ENCODE measurements around the gene WFDC5.
A peak's percentile ranks its signal among the peaks of the same experiment; 100 is the strongest.

WFDC5 gene

GRCh38 chr20:45115829-45116228, 855 bp upstream of the WFDC5 start:
- no peak for FAIRE-seq

GRCh38 chr20:45115386-45115774, 406 bp upstream of the WFDC5 start:
- DNase-seq (ENCODE audit: low spot score) = no peak
- FAIRE-seq = no peak

More at GRCh38 chr20:45115829-45116228, 855 bp upstream of the WFDC5 start:
- DNase-seq (ENCODE audit: low spot score) = no peak

- DNase-seq (ENCODE audit: low spot score) = no peak
- FAIRE-seq = no peak
Observed at GRCh38 chr20:45113865-45114264, 1.1 kb downstream of the WFDC5 start.

- DNase-seq (ENCODE audit: low spot score) = no peak
- FAIRE-seq = no peak
Observed at GRCh38 chr20:45112754-45113153, 2.2 kb downstream of the WFDC5 start.

GRCh38 chr20:45111799-45112471, 3.0 kb downstream of the WFDC5 start:
- no peak for DNase-seq (ENCODE audit: low spot score)

GRCh38 chr20:45111285-45111684, 3.7 kb downstream of the WFDC5 start:
- no peak for FAIRE-seq

More at GRCh38 chr20:45111799-45112471, 3.0 kb downstream of the WFDC5 start:
- no peak for FAIRE-seq

GRCh38 chr20:45110301-45110700, 4.7 kb downstream of the WFDC5 start:
- FAIRE-seq = no peak
- no peak for DNase-seq (ENCODE audit: low spot score)

More at GRCh38 chr20:45111285-45111684, 3.7 kb downstream of the WFDC5 start:
- no peak for DNase-seq (ENCODE audit: low spot score)

GRCh38 chr20:45109634-45110033, 5.3 kb downstream of the WFDC5 start:
- FAIRE-seq (no peak), DNase-seq (ENCODE audit: low spot score) (no peak)

GRCh38 chr20:45105317-45105716, 9.7 kb downstream of the WFDC5 start:
- DNase-seq (ENCODE audit: low spot score) (no peak), FAIRE-seq (no peak)

- DNase-seq (ENCODE audit: low spot score) (peak; percentile 95), FAIRE-seq (peak; percentile 27)
Observed at GRCh38 chr20:45104786-45105185, 10.2 kb downstream of the WFDC5 start.

- no peak for FAIRE-seq
- DNase-seq (ENCODE audit: low spot score) = no peak
Observed at GRCh38 chr20:45103072-45103471, 11.9 kb downstream of the WFDC5 start.

- DNase-seq (ENCODE audit: low spot score) (no peak), FAIRE-seq (no peak)
Observed at GRCh38 chr20:45101333-45101850, 13.6 kb downstream of the WFDC5 start.

GRCh38 chr20:45100563-45101245, 14.3 kb downstream of the WFDC5 start, which contains the start of gene KCNS1:
Gene KCNS1 (minus strand): TSS chr20:45101127. CDS start chr20:45099236, 1,891 bp downstream.
- FAIRE-seq (no peak), DNase-seq (ENCODE audit: low spot score) (no peak)

GRCh38 chr20:45098103-45098773, 16.7 kb downstream of the WFDC5 start:
- no peak for FAIRE-seq
- no peak for DNase-seq (ENCODE audit: low spot score)

- DNase-seq (ENCODE audit: low spot score) (no peak), FAIRE-seq (no peak)
Observed at GRCh38 chr20:45097485-45098102, 17.4 kb downstream of the WFDC5 start.

- FAIRE-seq = no peak
Observed at GRCh38 chr20:45096781-45097180, 18.2 kb downstream of the WFDC5 start.

GRCh38 chr20:45095805-45096238, 19.2 kb downstream of the WFDC5 start:
- FAIRE-seq (peak; percentile 84), DNase-seq (ENCODE audit: low spot score) (peak; percentile 78)

More at GRCh38 chr20:45096781-45097180, 18.2 kb downstream of the WFDC5 start:
- no peak for DNase-seq (ENCODE audit: low spot score)

- FAIRE-seq (peak; percentile 27), DNase-seq (ENCODE audit: low spot score) (no peak)
Observed at GRCh38 chr20:45094864-45095574, 20.0 kb downstream of the WFDC5 start.

GRCh38 chr20:45094201-45094600, 20.8 kb downstream of the WFDC5 start:
- DNase-seq (ENCODE audit: low spot score) (no peak), FAIRE-seq (no peak)

GRCh38 chr20:45092898-45093297, 22.1 kb downstream of the WFDC5 start:
- FAIRE-seq = no peak
- DNase-seq (ENCODE audit: low spot score) = no peak

GRCh38 chr20:45091366-45091765, 23.6 kb downstream of the WFDC5 start:
- FAIRE-seq = no peak
- no peak for DNase-seq (ENCODE audit: low spot score)

All from urothelium cell line (cell line).